GM21447 (cell line): ENCODE measurements around the gene TMEM74B.

Source experiments
- ATAC-seq: cut with Tn5 transposase; IDR thresholded peaks from one replicate; pipeline ENCODE4 v1.9.1; 2021; ENCODE audit not compliant: unreplicated experiment

The TMEM74B gene

GRCh38 chr20:1206366-1207148 is 21.8 kb upstream of the TMEM74B start:
- ATAC-seq = no peak

- no peak for ATAC-seq
Observed at GRCh38 chr20:1205802-1206201, 21.0 kb upstream of the TMEM74B start.

GRCh38 chr20:1204576-1204975 is 19.8 kb upstream of the TMEM74B start:
- no peak for ATAC-seq

- ATAC-seq = no peak
Observed at GRCh38 chr20:1204113-1204512, 19.3 kb upstream of the TMEM74B start.

GRCh38 chr20:1203630-1204029 is 18.8 kb upstream of the TMEM74B start:
- no peak for ATAC-seq

GRCh38 chr20:1202762-1203504 is 18.2 kb upstream of the TMEM74B start, which contains the start of gene C20orf202:
C20orf202 (plus strand) TSS chr20:1203454; CDS start chr20:1203586, 132 bp downstream.
- no peak for ATAC-seq

- ATAC-seq = no peak
Observed at GRCh38 chr20:1199964-1200363, 15.2 kb upstream of the TMEM74B start.

- ATAC-seq = no peak
Observed at GRCh38 chr20:1199212-1199873, 14.6 kb upstream of the TMEM74B start.

- no peak for ATAC-seq
Observed at GRCh38 chr20:1198751-1199150, 14.0 kb upstream of the TMEM74B start.

GRCh38 chr20:1197801-1198200 is 13.0 kb upstream of the TMEM74B start:
- ATAC-seq = no peak

GRCh38 chr20:1196634-1197033 is 11.9 kb upstream of the TMEM74B start:
- ATAC-seq = no peak

GRCh38 chr20:1195226-1195625 is 10.4 kb upstream of the TMEM74B start:
- ATAC-seq = no peak

- ATAC-seq = no peak
Observed at GRCh38 chr20:1191299-1191698, 6.5 kb upstream of the TMEM74B start.

GRCh38 chr20:1190847-1191246 is 6.1 kb upstream of the TMEM74B start:
- no peak for ATAC-seq

GRCh38 chr20:1189827-1190226 is 5.0 kb upstream of the TMEM74B start:
- ATAC-seq = no peak

GRCh38 chr20:1188347-1188746 is 3.6 kb upstream of the TMEM74B start:
- no peak for ATAC-seq

GRCh38 chr20:1187605-1188171 is 2.9 kb upstream of the TMEM74B start:
- no peak for ATAC-seq

GRCh38 chr20:1186367-1186991 is 1.7 kb upstream of the TMEM74B start:
- no peak for ATAC-seq

GRCh38 chr20:1185790-1186334 is 1.1 kb upstream of the TMEM74B start:
- ATAC-seq = no peak

GRCh38 chr20:1185316-1185741 is 548 bp upstream of the TMEM74B start:
- ATAC-seq = no peak

GRCh38 chr20:1184260-1184637 is 532 bp downstream of the TMEM74B start:
- ATAC-seq = no peak
